Stimulated activated CD8-positive, alpha-beta memory T cell treated with anti-CD3 and anti-CD28 coated beads, Interleukin-2, amount 100 ng/mL, for 1 hour (primary cell): ENCODE measurements around the gene MARCHF4.
A peak's percentile ranks its signal among the peaks of the same experiment; 100 is the strongest.

Experiments
- DNase-seq, 2 donors: peaks; one replicate each; pipeline ENCODE4 v3.0.0-alpha.2; 2020; ENCODE audit warnings: low read depth in 2 of 2

Gene MARCHF4, protein sequence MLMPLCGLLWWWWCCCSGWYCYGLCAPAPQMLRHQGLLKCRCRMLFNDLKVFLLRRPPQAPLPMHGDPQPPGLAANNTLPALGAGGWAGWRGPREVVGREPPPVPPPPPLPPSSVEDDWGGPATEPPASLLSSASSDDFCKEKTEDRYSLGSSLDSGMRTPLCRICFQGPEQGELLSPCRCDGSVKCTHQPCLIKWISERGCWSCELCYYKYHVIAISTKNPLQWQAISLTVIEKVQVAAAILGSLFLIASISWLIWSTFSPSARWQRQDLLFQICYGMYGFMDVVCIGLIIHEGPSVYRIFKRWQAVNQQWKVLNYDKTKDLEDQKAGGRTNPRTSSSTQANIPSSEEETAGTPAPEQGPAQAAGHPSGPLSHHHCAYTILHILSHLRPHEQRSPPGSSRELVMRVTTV

DNA sequence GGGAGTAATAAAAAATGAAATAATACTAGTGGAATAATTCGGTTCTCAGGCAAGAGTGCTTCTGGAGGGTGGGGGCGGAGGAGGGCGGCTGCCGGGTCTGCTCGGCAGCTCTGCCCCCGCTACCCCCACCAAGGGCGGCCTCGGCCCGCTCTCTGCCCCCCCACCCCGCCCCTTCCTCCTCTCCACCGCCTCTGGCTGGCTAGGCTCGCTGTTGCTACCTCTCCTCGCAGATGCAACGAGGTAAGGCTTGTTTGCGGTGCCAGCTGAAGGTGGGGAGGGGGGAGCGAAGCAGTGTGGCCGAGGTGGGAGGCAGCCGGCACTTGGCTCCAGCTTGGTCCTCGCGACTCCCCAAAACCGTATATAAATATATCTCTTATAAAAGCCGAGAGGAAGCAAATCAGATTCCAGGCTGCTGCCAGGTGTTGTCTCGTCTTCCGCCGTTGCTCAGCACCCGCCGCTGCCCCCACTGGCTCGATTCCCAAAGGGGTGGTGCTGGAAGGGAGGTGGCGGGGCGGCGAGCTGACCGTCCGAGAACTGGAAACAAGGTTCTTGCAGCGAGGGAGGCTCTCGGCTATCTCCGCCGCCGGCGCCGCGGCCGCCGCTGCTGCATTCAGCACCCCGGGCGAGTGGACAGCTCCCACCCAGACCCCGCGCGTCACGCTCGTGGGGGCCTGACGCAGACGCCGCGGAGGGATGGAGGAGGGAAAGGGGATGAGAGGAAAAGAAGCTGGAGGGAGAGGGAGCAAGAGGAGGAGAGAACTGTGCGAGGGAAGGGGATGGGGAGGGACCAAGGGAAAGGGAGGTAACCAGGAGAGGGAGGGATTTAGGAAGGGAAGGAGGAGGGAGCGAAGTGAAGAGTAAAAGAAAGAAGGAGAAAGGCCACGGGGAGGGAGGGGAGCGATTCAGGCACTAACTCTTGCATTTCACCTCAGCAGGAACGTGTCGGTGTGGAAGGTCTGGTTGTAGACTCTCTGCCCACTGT lies at the start of gene MARCHF4:
Gene MARCHF4 (minus strand): TSS at position 763 of the 982 bp plus-strand sequence. CDS start 2,223 bp downstream, outside the sequence.
- DNase-seq = peak; percentile 47 to 50

DNA sequence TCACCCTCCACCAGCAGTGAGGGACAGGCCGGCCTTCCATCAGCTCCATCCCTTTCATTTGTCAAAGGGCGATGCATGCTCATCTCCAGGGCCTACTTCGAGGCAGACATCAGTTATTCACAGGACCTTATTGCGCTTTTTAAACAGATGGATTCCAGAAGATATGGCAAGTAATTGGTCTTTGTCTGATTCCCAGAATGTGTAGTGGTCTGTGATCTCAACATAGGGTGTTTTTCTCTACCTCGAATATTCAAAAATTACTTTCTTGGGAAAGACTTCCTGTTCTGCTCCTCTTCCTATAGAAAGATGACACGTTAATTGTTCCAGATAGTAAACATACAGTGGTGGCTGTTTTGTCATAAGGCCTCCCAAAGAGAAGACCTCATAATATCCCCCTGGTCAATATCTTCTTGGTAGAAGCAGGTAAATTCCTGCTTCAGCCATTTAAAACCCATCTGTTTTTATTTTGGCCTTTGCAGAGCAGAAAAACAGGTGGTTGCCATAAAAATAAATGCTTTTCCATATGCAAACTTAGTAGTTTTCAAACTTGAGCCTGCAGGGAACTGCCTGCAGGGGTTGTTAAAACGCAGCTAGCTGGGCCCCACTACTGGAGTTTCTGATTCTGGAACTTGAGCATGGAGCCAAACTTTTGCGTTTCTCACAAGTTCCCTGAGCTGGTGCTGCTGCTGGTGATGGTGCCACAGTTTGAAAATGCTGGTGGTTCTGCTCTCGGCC lies 48.3 kb upstream of the MARCHF4 start:
- DNase-seq = no peak

DNA sequence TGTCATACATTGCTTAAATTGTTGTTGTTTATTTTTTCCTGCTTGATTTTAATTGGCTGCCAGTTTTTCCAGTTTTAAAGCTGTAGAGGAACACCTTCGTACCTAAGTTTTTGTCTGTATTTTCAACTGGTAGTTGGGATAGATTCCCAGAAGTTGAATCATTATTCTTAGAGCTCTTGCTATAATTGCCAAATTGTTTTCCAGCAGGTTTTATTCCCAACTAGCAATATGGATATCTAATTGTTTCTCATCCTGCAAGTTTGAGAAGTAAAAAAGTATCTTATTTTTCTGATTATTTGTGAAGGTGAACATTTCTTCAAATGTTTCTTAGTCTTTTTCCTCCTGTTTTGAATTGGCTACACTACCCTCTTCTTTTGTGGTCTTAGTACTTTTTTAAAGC lies 46.7 kb upstream of the MARCHF4 start:
- DNase-seq = no peak

DNA sequence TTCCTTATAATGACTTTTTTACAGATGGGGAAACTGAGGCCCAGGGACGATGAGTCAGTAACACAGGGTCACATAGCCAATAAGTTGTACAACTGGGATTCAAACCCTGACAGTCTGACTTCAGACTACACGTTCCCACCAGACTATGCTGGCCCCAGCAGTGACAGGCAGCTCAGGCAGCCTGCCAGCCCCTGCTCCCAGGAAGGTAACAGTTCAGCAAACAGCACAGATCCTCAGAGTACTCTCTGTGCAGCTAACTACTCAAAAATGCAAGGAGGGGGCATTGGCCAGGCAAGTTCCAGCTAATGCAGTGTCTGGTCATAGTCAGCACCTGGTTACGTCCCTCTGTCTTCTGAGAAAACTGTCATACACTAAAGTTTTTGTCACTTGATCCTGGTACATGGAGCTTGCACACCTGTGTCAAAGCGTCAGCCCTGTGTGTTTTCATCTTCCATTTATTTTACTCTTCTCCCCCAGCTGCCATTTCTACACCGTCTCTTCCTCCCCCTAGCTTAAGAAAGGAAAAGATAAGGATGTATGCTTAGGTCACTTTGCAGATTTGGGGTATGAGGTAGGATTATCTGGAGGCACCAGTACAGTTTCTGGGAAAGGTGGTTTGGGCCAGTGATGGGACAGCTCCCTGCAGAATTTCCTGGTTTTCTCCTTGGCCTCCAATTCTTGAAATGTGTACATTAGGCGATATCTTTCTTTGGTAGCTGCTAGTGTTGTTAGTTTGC lies 44.5 kb upstream of the MARCHF4 start:
- DNase-seq = no peak

DNA sequence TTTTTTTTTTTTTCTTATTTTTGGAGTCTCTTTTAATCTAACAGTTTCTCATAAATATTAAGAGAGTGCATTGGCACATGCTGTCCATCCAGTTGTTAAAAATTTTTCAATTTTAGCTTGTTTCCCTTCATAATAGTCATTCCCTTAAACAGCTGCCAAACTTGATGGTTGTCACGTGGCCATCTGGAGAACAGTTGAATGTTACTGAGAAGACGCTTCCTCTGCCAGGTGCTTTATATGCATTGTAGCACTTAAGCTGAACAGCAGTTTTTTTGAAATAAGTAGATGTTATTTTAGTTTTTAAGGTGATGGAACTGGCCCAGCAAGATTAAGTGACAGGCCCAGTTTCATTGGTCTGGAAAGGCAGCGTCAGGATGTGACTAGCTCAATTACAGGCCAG lies 43.3 kb upstream of the MARCHF4 start:
- DNase-seq = no peak

DNA sequence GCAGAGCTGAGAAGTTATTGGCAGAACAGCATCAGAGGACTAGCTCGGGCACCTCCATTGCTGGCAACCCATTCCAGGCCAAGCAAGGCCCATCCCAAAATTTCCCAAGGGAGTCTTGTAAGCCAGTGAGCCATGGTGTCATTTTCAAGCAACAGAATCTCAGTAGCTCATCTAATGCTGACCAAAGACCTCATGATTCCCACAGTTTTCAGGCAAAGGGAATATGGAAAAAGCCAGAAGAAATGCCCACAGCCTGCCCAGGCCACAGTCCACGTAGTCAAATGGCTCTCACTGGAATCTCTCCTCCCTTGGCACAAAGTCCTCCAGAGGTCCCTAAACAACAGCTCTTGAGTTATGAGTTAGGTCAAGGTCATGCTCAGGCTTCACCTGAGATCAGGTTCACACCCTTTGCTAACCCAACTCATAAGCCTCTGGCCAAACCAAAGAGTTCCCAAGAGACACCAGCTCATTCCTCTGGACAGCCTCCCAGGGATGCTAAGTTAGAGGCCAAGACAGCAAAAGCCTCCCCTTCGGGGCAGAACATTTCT lies 42.6 kb upstream of the MARCHF4 start:
- DNase-seq = no peak

DNA sequence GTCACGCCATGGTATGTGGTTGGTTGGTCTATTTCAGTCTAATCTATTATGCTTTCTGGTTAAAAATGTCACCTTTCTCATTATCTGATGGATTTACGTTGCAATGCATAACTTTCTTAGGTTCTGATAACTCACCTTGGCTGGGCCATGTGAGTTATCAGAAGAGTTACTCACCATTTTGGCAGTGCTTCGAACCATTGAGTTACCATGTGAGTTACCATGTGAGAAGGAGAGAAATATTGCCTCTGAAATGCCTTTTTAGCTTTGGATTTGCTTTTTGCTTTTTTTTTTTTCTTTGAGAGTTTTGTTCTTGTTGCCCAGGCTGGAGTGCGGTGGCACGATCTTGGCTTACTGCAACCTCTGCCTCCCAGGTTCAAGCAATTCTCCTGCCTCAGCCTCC lies 41.6 kb upstream of the MARCHF4 start:
- DNase-seq = no peak

DNA sequence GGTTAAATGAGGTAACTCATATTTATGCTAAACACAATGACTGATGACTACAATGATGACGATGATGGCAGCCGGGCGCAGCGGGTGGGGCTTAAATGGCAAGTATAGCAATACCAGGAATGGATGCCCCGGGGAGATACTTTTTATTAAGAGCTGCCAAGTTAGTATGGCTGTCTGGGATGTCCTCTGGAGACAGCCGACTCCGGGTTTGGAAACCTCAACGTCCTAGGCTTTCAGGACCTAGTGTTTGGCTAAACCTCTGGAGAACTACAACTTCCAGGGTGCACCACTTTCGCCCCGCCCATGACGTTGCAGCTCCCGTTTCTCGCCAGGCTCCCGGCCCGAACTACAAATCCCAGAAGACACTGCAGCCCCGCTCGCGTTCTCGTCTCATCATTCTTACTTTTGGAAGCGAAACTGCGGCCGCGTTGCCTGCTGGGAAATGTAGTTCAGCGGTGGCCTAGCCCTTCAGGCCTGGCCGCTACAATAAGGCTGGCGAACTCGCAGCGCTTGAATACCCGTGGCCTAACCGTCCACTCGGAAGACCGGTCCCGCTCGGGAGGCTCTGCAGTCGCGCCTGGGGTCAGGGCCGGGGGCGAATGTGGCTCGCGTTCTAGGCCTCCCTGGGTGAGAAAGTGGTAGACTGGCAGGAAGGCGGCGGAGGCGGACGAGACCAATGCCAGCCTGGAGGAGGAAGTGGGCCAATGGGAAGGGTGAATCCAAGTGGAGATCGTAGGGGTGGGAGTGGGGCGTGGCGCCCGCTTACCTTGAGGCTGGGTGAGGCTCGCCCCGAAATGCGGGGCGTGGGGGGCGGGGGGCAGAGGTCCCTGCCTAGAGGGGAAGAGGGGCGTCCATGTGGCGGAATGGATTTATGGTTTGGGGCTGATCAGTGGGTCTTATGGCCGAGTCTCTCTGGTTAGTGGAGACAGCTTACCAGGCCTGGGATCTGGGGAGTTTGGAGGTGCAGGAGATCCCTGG lies 40.0 kb upstream of the MARCHF4 start, which contains the start of gene SMARCAL1:
Gene SMARCAL1 (plus strand): TSS at position 463 of the 978 bp plus-strand sequence. CDS start 2,221 bp downstream, outside the sequence.
- peak; percentile 95 to 97 for DNase-seq

DNA sequence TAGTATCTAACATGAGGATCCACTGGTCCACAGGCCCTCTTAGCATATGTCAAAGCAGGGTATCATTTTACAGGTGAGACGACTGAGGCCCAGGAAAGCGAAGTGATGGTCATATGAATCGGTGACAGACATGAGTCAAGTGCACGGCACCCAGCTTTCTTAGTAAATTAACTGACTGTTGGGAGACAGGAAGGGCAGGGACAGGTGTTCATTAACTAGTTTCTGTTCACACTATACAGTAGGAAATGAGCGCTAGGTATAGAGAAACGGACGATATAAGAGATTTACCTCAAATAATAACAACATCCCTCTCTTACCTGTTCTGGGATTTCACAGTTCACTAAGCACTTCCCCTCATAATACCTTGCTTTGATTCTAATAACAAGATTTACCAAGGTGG lies 38.3 kb upstream of the MARCHF4 start:
- DNase-seq = no peak

DNA sequence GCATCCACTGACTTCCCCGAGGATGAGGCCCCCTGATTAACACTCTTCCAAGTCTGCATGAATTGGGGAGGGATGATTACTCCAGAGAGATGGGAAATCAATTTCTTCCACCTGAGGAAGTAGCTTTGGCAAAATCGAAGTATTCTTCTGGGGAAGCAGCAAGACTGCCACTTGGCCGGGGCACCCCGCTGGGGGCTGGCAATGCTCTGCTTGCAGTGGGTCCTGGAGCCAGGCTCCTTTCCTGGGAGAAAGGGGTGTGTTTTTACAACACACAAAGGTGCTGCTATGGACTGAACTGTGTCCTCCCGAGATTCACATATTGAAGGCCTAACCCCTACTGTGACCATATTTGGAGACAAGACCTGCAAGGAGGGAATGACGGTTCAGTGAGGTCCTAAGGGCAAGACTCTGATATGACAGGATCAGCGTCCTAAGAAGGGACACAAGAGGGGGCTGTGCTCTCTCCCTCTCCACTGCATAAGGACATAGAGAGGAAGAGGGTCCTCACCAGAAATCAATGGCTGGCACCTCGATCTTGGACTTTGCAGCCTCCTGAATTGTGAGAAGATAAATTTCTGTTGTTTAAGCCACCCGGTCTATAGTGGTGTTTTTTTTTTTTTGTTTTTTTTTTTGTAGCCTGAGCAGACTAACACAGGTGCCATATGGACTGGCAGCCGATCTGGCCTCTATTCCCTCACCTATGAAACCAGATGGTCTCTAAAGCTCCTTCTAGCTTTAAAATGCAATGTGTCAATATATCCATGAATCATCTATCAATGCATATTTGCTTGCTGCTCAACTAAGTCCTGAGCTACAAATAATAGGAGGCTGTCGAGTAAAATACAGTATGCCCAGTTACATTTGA lies 36.4 kb upstream of the MARCHF4 start:
- DNase-seq = no peak

DNA sequence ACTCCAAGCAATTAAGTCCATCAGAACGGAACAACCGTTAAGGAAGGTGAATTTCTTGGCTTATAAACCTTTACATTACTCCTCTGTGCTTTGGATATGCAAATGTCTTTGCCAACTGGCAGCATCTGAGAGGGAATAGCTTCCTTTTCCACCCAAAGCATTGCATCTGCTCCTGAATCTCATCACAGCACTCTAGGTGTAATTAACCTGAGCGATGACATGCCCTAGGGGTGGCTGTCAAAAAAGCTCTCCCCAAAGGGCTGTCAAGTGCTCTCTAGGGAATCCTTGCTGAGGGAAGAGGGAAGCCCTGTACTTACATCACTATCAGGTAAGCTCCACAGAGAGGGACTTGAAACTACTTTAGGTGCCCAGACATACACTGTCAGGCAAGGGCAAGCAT lies 34.5 kb upstream of the MARCHF4 start:
- no peak for DNase-seq

DNA sequence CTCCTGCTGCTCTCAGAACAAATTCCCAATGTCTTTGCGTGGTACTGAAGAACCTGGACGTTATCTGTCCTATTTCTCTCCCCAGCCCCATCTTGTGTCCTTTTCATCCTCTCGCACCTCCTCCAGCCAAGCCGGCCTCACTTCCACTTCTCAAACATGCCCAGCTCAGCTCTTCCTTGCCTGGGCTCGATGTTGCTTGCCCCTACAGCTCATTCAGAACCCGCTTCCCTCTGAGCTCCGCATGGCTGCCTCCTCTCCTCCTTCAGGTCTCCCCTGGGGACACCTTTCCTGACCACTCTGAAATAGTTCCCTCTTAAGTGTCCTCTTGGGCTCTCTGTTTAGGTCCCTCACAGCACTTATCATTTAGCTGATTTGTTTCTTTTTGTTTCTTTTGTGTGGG lies 33.3 kb upstream of the MARCHF4 start:
- no peak for DNase-seq

DNA sequence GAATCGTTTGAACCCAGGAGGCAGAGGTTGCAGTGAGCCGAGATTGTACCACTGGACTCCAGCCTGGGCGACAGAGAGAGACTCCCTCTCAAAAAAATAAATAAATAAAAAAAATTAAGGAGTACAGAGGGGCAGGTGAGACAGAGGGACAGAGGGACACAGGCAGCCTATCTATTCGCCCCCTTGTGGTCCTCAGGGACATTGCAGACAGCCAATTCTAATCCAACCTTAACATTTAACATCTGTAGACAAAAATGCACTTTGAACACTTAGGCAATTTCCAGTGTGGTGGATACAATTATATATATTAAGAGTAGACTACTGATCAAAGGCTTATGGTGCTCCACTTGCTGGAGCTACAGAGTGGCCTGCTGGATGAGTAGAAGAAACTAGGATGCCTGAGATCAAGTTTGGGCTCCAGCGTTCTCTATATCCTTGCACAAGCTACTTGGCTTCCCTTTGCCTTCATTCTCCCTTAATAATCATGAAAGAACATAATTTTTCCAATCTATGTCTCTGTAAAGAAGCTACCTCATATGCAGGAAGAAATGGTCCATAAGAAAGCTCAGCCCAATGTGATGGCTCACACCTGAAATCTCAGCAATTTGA lies 31.8 kb upstream of the MARCHF4 start:
- DNase-seq = peak; percentile 11

DNA sequence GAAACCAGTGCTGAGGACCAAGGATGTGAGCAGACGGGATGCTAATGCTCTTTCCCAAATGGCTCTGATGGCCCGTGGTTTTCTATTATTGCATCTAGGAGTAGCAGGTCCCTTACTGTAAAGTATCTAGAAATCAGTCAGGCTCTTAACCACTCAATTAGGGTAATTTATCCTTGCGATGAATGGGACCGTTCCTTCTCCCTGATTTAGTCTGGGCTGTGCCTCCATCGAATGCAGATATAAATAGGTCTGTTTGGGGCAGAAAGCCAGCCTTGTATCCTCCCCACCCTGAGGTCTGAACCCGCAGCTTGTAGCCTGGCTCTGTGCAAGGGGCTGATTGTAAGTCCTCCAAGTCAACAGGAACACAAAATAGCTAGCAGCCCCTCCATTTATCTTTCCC lies 30.5 kb upstream of the MARCHF4 start:
- DNase-seq = no peak

DNA sequence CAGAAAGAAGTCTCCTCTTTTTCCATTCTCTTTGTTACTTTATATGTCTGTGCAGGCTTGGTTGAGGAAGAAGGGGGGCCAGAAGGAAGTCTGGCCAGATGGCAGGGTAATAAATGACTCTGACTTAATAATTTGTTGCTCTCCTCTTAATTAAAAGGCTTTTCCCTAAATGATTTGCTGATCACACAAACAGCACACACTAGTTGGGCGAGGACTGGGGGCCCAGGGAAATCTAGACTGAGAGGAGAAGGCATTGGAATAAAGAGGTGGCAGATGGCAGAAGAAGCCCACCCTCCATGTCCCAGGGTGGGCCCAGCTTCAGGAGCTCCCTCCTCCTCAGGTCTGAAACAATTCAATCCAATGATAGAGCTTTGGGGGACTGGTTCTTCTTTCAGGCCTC lies 27.3 kb upstream of the MARCHF4 start:
- DNase-seq = no peak

DNA sequence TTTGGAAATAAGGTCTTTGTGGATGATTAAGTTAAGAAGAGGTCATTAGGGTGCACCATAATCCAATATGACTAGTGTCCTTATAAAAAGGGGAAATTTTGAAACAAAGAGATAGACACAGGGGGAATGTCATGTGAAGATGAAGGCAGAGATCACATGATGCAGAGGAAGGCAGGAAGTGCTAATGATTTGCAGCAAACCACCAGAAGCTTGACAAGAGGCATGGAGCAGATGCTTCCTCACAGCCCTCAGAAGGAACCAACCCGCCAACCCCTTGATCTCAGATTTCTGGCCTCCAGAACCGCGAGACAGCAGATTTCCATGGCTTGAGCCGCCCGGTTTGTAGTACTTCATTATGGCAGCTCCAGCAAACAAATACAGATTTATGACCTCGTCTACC lies 22.6 kb upstream of the MARCHF4 start:
- DNase-seq = no peak

DNA sequence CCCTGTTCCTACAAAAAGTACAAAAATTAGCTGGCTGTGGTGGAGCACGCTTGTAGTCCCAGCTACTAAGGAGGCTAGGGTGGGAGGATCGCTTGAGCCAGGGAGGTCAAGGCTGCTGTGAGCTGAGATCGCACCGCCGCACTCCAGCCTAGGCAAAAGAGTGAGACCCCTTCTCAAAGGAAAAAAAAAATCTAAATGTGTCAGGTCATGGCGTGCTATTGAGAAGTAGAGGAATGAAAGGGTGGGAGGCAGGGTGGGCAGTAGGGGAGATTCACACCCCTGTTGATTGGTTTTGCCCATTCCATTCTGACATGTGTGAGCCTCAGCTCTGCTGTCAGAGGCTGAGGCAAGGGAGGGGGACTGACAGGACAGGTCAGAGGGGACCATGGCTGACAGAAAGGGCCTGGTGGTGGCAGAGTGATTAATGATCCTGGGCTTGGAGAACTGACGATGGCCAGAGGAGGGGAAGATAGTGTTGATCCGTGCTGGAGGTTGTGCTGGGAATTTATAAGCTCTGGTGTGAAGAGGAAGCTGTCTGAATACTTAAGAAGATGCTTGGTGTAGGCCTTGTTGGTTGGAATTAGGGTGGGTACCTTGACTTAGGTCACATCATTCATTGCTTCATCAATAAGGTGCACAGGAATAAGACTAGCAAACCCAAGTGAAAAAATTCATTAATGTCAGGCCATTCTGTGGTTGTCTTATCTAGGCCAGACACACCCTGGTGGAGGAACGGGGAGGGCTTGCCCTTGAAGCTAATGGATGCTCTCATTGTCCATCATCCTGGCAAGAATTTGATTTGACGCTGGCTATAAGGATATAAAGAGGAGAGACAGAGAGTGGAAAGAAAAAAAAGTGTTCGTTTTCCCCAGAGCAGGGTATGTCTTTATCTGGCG lies 20.9 kb upstream of the MARCHF4 start:
- DNase-seq = no peak
